ENCODE data around the gene PTAFR. TPM values are rescaled to one million over a fixed set of nuclear protein-coding genes. Genes with fewer than 3 reads are reported as not detected.
A peak's percentile ranks its signal among the peaks of the same experiment; 100 is the strongest.

The PTAFR gene
- total RNA-seq, 1 donor from 2014 or later = 3.6 TPM

GRCh38 chr1:28171246-28171645 lies 5.2 kb downstream of the PTAFR start:
- no peak for DNase-seq
- Mint-ChIP-seq H3K9me3 (no peaks in the 10 kb centered on the region), H3K4me1 (peaks cover 75% of the 10 kb centered on the region), H3K36me3 (ENCODE audit: low read depth) (no peaks in the 10 kb centered on the region), H3K4me3 (peak overlapping the region; percentile 46), H3K27me3 (no peaks in the 10 kb centered on the region), H3K27ac (peak overlapping the region; percentile 76)
- ATAC-seq (ENCODE audit: low read depth) = peak; percentile 14
- intact Hi-C loops (cut with micrococcal nuclease) = no loop called here
- ChIA-PET CTCF (interaction anchor here (0.7 to 1.1 kb wide), 2 partner anchors 44 to 80 kb away, joined by 3 to 5 read pairs; no protein-coding TSS in a partner anchor), POLR2A (interaction anchor here (0.9 to 2.1 kb wide), 3 partner anchors 38 to 80 kb away, joined by 3 to 9 read pairs (median 3); no protein-coding TSS in a partner anchor)
- TF ChIP-seq, protein P1, sequence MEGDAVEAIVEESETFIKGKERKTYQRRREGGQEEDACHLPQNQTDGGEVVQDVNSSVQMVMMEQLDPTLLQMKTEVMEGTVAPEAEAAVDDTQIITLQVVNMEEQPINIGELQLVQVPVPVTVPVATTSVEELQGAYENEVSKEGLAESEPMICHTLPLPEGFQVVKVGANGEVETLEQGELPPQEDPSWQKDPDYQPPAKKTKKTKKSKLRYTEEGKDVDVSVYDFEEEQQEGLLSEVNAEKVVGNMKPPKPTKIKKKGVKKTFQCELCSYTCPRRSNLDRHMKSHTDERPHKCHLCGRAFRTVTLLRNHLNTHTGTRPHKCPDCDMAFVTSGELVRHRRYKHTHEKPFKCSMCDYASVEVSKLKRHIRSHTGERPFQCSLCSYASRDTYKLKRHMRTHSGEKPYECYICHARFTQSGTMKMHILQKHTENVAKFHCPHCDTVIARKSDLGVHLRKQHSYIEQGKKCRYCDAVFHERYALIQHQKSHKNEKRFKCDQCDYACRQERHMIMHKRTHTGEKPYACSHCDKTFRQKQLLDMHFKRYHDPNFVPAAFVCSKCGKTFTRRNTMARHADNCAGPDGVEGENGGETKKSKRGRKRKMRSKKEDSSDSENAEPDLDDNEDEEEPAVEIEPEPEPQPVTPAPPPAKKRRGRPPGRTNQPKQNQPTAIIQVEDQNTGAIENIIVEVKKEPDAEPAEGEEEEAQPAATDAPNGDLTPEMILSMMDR (IDR thresholded peaks at IDR 0.05) = no peak

DNA sequence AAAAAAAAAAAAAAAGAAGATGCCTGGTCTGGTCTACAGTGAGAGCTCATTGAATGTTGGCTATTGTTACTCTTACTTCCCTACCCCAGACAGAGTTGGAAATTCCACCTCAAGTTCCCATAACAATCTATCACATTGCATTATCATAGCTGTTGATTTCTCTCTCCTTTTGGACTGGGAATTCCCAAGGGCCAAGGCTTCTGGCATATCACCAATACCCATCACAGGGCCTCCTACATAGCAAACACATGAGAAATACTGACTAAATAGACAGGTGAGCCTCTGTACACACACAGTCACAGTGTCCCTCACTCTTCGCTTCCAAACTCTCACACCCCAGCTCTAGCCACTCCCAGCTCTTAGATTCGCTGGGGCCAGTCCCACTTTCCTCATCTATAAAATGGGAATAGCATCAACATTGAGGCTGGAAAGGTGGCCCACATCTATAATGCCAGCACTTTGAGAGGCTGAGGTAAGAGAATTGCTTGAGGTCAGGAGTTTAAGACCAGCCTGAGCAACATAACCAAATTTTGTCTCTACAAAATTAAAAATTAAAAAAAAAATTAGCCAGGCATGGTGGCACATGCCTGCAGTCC lies 6.4 kb downstream of the PTAFR start:
- no peak overlapping the region for H3K27ac Mint-ChIP-seq
- TF ChIP-seq, protein P1 (IDR thresholded peaks at IDR 0.05) = no peak
- peaks cover 2% of the 10 kb centered on the region for H3K9me3 Mint-ChIP-seq
- no peaks in the 10 kb centered on the region for H3K36me3 Mint-ChIP-seq (ENCODE audit: low read depth)
- ATAC-seq (ENCODE audit: low read depth) = no peak
- no peak overlapping the region for H3K4me3 Mint-ChIP-seq
- intact Hi-C loops (cut with micrococcal nuclease) = no loop called here
- DNase-seq = no peak
- POLR2A ChIA-PET = interaction anchor here (0.6 to 1.5 kb wide), 10 partner anchors 9 to 1857 kb away, joined by 3 to 5 read pairs (median 4); no protein-coding TSS in a partner anchor
- no peaks in the 10 kb centered on the region for H3K27me3 Mint-ChIP-seq
- CTCF ChIA-PET = interaction anchor here (1.0 to 1.1 kb wide), 2 partner anchors 79 to 82 kb away, joined by 3 to 5 read pairs; partner anchors contain the start of gene EYA3
- peaks cover 64% of the 10 kb centered on the region for H3K4me1 Mint-ChIP-seq

GRCh38 chr1:28163496-28164161 lies 12.9 kb downstream of the PTAFR start:
- no peaks in the 10 kb centered on the region for H3K27me3 Mint-ChIP-seq
- H3K27ac Mint-ChIP-seq = no peak overlapping the region
- H3K9me3 Mint-ChIP-seq = peaks cover 2% of the 10 kb centered on the region
- no peak for ATAC-seq (ENCODE audit: low read depth)
- intact Hi-C loops (cut with micrococcal nuclease) = no loop called here
- CTCF ChIA-PET = no interaction called here
- DNase-seq = no peak
- POLR2A ChIA-PET = no interaction called here
- peaks cover 5% of the 10 kb centered on the region for H3K4me1 Mint-ChIP-seq
- TF ChIP-seq, protein P1 (IDR thresholded peaks at IDR 0.05) = no peak
- no peak overlapping the region for H3K4me3 Mint-ChIP-seq
- no peaks in the 10 kb centered on the region for H3K36me3 Mint-ChIP-seq (ENCODE audit: low read depth)

- Mint-ChIP-seq H3K9me3 (peaks cover 2% of the 10 kb centered on the region), H3K27ac (no peak overlapping the region), H3K4me3 (no peak overlapping the region), H3K4me1 (no peaks in the 10 kb centered on the region), H3K36me3 (ENCODE audit: low read depth) (no peaks in the 10 kb centered on the region), H3K27me3 (no peaks in the 10 kb centered on the region)
- CTCF ChIA-PET = no interaction called here
- POLR2A ChIA-PET = interaction anchor here (0.5 to 0.9 kb wide), 3 partner anchors 10 to 74 kb away, joined by 4 to 17 read pairs (median 9); partner anchors contain the start of gene EYA3
- intact Hi-C loops (cut with micrococcal nuclease) = no loop called here
- TF ChIP-seq, protein P1 (IDR thresholded peaks at IDR 0.05) = no peak
- DNase-seq = no peak
- no peak for ATAC-seq (ENCODE audit: low read depth)
Measured at GRCh38 chr1:28162151-28162550, 14.3 kb downstream of the PTAFR start.

DNA sequence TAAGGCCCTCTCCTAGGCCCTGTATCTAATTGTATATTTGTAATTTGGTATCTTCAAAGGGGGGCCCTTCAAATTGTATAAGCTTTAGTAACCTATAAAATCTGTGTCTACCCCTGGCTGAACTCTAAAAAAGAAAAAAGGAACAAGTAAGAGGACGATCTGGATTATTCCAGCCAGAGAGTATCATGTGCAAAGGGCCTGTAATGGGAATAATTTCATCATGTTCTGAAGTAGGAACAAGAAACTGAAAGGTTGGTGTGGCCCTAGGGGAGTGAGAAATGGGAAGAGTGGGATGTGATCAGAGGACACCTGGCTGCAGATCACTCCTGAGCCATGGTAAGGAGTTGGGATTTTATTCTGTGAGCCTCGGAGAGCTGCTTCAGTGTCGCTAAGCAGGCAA lies 14.7 kb downstream of the PTAFR start:
- H3K27me3 Mint-ChIP-seq = no peaks in the 10 kb centered on the region

More for the DNA sequence above, 14.7 kb downstream of the PTAFR start:
- DNase-seq (no peak), ATAC-seq (ENCODE audit: low read depth) (no peak)
- TF ChIP-seq, protein P1 (IDR thresholded peaks at IDR 0.05) = no peak
- CTCF ChIA-PET = interaction anchor here (1.4 kb wide), 1 partner anchor 16 kb away, joined by 3 read pairs; no protein-coding TSS in a partner anchor
- Mint-ChIP-seq H3K27ac (no peak overlapping the region), H3K4me3 (no peak overlapping the region), H3K36me3 (ENCODE audit: low read depth) (no peaks in the 10 kb centered on the region), H3K4me1 (no peaks in the 10 kb centered on the region), H3K9me3 (peaks cover 2% of the 10 kb centered on the region)
- intact Hi-C loops (cut with micrococcal nuclease) = no loop called here
- POLR2A ChIA-PET = interaction anchor here (0.5 to 1.2 kb wide), 3 partner anchors 8 to 73 kb away, joined by 4 to 9 read pairs (median 5); partner anchors contain the start of gene EYA3
